Posterior cingulate gyrus (tissue), 11 donors: ENCODE results near the gene NBAS.

ENCODE experiments used
- DNase-seq, 10 donors: peaks; one replicate each; pipeline versions ENCODE4 v3.0.0 to v3.0.0-alpha.2; 2020 to 2021; ENCODE audit warnings: mixed read lengths in 3 of 10
- intact Hi-C: fragments of 100-400 bp; cut with DNase I; formaldehyde crosslinking; loops from one replicate; pipeline ENCODE4 v1.15.1; 2023

NBAS gene

DNA sequence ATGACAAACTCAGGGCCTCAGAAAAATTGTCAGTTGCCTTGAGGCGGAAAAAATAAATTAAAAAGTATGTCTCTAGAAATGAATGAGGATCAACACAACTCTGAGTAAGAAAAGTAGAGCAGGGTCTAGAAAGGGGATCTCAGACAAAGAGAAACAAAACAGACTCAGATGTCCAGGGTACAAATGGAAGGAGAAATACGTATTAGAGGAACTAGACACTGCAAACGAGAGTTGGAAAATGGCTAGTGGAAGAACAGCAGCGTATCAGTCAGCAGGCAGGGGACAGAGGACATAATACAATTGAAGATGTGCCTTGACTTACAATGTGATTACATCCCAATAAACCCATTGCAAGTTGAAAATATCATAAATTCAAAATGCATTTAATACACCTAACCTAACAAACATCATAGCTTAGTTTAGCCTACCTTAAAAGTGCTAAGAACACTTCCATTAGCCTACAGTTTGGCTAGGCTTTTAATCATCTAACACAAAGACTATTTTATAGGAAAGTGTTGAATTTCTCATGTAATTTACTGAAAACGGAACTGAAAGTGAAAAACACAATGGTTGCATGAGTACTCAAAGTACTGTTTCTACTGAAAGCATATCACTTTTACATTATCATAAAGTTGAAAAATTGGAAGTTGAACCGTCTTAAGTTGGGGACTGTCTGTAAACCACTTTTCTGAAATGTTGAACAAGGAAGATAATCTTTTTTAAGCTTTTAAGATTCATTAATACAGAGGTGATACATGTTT, 182.8 kb downstream of the NBAS start:
- intact Hi-C loops, result no loop called here
- no peak for DNase-seq

DNA sequence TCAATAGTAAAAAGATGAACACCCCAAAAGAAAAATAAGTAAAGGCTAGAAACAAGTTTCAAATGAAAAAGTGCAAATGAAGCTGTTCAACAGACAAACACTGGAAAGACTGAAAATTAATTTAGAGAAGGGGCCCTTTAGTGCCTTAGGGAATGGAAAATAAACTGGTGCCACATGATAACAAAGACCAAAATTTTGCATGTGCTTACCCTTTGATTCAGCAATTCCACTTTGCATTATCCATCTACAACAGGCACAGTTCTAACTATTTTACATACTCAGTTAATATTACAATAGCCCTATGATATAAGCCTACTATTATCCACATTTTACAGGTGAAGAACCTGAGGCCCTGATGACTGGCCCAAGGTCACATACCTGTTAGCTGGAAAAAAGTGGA, 183.9 kb downstream of the NBAS start:
- intact Hi-C loops, result no loop called here
- DNase-seq, result no peak

DNA sequence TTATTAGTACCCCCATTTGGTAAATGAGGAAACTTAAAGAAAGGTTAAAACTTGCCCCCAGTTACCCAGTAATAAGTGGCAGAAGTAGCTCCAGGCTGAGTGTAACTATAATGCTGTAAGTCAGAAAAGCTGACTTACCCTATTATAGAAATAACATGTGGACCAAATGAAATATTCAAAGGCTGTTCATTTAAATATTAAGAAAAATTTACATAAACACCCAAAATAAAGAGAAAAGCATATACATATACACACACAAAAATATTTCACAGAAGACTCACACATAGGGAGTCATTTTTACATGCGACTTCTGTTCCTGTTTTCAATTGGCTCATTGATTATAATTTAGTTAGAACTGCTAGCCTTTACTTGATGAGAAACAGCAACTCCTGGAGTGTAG, 189.1 kb downstream of the NBAS start:
- no peak for DNase-seq
- intact Hi-C loops, result no loop called here

DNA sequence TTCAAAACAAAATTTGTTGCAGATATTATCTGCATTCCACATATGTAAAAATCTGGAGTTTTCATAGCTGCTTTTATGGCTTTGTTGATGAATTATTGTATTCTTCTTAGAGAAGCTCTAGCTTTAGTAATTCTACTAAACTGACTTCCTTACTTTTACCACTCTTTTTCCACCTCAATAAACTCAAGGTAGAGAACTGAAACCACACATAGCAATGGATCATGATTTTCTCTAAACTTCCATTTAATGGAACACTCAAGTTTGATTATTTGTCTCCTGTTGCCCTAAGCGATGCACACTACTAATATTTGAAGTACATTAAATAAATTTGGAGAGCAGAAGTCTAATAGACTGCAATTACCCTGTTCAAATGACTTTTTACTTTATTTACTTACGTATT, 192.0 kb downstream of the NBAS start:
- no peak for DNase-seq
- intact Hi-C loops, result no loop called here

- no peak for DNase-seq
- intact Hi-C loops, result no loop called here
These were observed 193.4 kb downstream of the NBAS start for GRCh38 chr2:15367715-15368114.

DNA sequence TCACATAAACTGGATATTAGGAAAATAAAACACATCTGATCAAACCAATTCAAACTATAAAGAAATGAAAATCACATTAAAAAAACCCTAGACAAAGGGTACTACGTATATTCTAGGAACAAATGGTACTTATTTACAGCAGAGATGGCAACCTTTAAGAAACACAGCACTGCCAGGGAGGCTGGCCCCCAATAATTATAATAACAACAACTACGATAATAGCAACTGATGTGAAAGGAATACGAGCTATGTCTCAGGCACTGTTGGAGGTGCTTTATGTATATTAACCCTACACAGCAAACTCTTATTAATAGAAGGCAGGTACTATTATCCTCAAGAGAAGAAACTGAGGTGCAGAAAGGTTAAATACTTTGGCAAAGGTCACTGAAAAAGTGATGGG, 193.9 kb downstream of the NBAS start:
- no peak for DNase-seq
- intact Hi-C loops, result no loop called here

DNA sequence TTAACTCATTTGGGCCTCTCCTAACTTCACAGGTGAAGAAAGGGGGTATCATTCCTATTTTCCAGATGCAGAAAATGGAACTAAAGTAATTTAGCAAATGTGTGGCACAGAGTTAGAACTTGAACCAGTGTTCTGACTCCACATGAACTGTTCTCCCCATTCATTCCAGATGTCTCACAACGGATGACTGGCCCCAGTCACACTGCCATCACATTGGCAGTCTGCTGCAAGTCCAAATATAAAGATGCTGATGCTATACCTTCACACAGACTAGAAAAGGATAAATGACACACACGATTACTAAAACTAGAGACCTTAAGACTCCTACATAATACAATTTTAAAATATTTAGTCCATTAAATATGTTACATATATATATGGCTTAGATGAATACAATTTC, 195.7 kb downstream of the NBAS start:
- no peak for DNase-seq
- intact Hi-C loops, result no loop called here

GRCh38 chr2:15364561-15364960, 196.6 kb downstream of the NBAS start:
- intact Hi-C loops, result no loop called here

GRCh38 chr2:15363734-15364133, 197.4 kb downstream of the NBAS start:
- DNase-seq, result no peak
- intact Hi-C loops, result no loop called here

More at GRCh38 chr2:15364561-15364960, 196.6 kb downstream of the NBAS start:
- no peak for DNase-seq

GRCh38 chr2:15363142-15363541, 198.0 kb downstream of the NBAS start:
- intact Hi-C loops, result no loop called here
- DNase-seq, result no peak

- no peak for DNase-seq
- intact Hi-C loops, result no loop called here
These were observed 201.2 kb downstream of the NBAS start for GRCh38 chr2:15359716-15360531.

- DNase-seq, result no peak
These were observed 203.2 kb downstream of the NBAS start for GRCh38 chr2:15357922-15358321.

DNA sequence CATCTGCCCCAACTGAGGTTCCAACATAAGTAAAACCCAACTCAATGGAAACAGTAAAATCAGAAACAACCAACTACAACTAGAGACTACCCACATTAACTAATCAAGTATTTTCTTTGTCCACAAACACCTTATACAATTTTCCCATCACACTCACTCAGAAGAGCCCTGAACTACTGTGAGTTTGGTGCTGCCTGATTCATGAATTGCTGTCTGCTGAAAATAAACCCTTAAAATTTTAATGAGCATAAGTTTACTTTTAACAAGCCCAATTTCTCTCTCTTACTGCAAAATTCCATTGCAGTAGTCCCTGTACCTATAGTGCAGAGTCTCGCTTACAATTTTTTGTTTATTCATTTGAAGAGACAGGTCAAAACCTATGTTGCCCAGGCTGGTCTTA, 203.9 kb downstream of the NBAS start:
- no peak for DNase-seq
- intact Hi-C loops, result no loop called here

More at GRCh38 chr2:15357922-15358321, 203.2 kb downstream of the NBAS start:
- intact Hi-C loops, result no loop called here

DNA sequence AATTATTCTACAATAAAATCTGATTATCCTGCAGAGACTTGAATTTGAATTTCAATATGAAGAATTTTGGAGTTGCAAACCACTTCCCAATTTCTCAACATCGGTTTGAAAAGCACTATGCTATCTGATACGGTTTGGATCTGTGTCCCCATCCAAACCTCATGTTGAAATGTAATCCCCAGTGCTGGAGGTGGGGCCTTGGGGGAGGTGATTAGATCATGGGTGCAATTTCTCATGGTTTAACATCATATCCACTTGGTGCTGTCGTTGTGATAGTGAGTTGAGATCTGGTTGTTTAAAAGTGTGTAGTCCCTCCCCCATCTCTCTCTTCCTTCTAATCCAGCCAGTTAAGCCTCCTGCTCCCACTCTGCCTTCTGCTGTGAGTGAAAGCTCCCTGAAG, 205.7 kb downstream of the NBAS start:
- intact Hi-C loops, result no loop called here
- DNase-seq, result no peak

GRCh38 chr2:15354596-15355366, 206.4 kb downstream of the NBAS start:
- intact Hi-C loops, result no loop called here
- no peak for DNase-seq

GRCh38 chr2:15352363-15352762, 208.8 kb downstream of the NBAS start:
- DNase-seq, result no peak
- intact Hi-C loops, result no loop called here

DNA sequence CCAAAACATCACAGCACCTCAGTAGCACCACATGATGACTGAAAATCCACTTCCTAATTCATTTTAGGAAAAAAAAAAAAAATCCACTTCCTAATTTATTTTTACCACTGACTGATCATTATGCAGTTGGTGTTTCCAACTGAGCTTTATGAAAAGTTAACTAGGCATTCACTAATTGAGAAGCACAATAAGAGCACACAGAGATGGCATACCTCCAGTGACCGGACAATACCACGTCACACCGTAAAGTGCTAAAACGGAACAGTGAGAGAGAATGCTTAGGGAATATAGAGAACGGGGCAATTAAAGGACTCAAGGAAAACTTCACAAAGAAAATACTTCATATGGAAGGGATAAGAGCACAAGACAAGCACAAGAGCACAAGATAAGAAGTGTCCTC, 212.5 kb downstream of the NBAS start:
- DNase-seq, result no peak
- intact Hi-C loops, result no loop called here

DNA sequence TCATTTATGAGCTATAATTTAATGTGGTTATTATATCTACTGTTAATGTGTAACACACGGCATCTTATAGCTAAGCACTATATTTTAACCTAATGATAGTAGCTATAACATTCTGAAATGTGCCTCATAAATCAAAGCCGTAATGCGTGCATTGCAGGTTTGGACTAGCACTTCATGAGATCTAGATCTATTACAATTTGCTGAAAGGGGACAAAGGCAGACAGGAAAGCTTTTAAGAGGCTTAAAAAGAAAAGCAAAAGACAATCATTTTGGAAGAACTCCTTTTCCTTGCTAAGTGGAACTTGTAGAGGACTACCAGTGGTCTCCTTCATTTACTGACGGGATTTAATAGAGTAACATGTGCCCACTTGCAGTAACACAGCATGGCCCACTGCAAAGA, 213.1 kb downstream of the NBAS start:
- intact Hi-C loops, result no loop called here
- DNase-seq, result no peak

DNA sequence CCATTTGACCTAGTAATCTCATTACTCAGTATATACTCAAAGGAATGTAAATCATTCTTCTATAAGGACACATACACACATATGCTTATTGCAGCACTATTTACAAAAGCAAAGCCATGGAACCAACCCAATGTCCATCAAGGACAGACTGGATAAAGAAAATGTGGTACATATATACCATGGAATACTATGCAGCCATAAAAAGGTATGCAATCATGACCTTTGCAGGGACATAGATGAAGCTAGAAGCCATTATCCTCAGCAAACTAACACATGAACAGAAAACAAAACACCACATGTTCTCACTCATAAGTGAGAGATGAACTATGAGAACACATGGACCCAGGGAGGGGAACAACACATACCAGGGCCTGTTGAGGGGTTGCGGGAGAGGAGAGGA, 214.5 kb downstream of the NBAS start:
- intact Hi-C loops, result no loop called here
- no peak for DNase-seq

GRCh38 chr2:15337996-15338666, 223.0 kb downstream of the NBAS start:
- intact Hi-C loops, result no loop called here
- DNase-seq, result no peak
